ENCODE measurements around the gene FHOD3. TPM values are rescaled to one million over a fixed set of nuclear protein-coding genes. Genes with fewer than 3 reads are reported as not detected.

The FHOD3 gene
- total and polyA plus RNA-seq, 9 of the 15 experiments (the other 6 are each of a cell fraction or from before 2014, with no cell fraction given): 0.11 TPM; not detected in 8

GRCh38 chr18:36401462-36401861, 103.9 kb downstream of the FHOD3 start (continued):
- TF ChIP-seq, protein P1, sequence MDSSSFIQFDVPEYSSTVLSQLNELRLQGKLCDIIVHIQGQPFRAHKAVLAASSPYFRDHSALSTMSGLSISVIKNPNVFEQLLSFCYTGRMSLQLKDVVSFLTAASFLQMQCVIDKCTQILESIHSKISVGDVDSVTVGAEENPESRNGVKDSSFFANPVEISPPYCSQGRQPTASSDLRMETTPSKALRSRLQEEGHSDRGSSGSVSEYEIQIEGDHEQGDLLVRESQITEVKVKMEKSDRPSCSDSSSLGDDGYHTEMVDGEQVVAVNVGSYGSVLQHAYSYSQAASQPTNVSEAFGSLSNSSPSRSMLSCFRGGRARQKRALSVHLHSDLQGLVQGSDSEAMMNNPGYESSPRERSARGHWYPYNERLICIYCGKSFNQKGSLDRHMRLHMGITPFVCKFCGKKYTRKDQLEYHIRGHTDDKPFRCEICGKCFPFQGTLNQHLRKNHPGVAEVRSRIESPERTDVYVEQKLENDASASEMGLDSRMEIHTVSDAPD (CRISPR knock-in tag; IDR thresholded peaks at IDR 0.05): no peak
- TF ChIP-seq STAG1 (CRISPR knock-in tag; IDR thresholded peaks at IDR 0.05; ENCODE audit: borderline replicate concordance): no peak

- Histone ChIP-seq H3K27ac (ENCODE audit: extremely low read depth, low read depth, low read length) (no peak overlapping the region), H3K4me1 (replicated peaks in 1 of 2; ENCODE audit: control insufficient read depth in 2 of 2, insufficient read depth in 2 of 2, low read length in 2 of 2) (no peaks in the 10 kb centered on the region), H4K20me1 (replicated peaks; ENCODE audit: control insufficient read depth, insufficient read depth, low read length) (no peaks in the 10 kb centered on the region; the same call in 1 of the 2 replicates), H2AFZ (ENCODE audit: low read depth, low read length) (no peak overlapping the region), H3K4me2 (ENCODE audit: insufficient read depth, low read length) (no peak overlapping the region), H3K79me2 (ENCODE audit: control insufficient read depth, insufficient read depth, low read length) (no peaks in the 10 kb centered on the region), H3K9me1 (ENCODE audit: control insufficient read depth, insufficient read depth, low read length) (no peaks in the 10 kb centered on the region), H3K4me3 (no peak overlapping the region), H3K9me3 (replicated peaks; ENCODE audit: control insufficient read depth, insufficient read depth, low read depth, low read length) (no peaks in the 10 kb centered on the region), H3K9ac (ENCODE audit: insufficient read depth in 1 of 2, low read depth in 2 of 2, low read length in 2 of 2) (no peak overlapping the region), H3K36me3 (ENCODE audit: control insufficient read depth, insufficient read depth, low read length) (no peaks in the 10 kb centered on the region), H3K27me3 (ENCODE audit: control insufficient read depth in 2 of 2, insufficient read depth in 2 of 2, low read length in 2 of 2) (no peaks in the 10 kb centered on the region)
- intact Hi-C loops (cut with micrococcal nuclease) (no loop called here), in situ Hi-C loops (cut with MboI) (no loop called here)
- peak; percentile 86 for ATAC-seq
- ChIA-PET POLR2A (interaction anchor here (0.7 kb wide), 1 partner anchor 247 kb away, joined by 3 read pairs; no protein-coding TSS in a partner anchor), CTCF (ENCODE audit: low intra/inter-chr PET ratio) (no interaction called here)
- TF ChIP-seq NELFE (IDR thresholded peaks at IDR 0.05; ENCODE audit: insufficient read depth, insufficient read length) (no peak), CTCFL (IDR thresholded peaks at IDR 0.05; ENCODE audit: borderline replicate concordance, insufficient read depth, low read depth, low read length, poor library complexity, severe bottlenecking) (peak; percentile 39)
- TF ChIP-seq, protein P2, sequence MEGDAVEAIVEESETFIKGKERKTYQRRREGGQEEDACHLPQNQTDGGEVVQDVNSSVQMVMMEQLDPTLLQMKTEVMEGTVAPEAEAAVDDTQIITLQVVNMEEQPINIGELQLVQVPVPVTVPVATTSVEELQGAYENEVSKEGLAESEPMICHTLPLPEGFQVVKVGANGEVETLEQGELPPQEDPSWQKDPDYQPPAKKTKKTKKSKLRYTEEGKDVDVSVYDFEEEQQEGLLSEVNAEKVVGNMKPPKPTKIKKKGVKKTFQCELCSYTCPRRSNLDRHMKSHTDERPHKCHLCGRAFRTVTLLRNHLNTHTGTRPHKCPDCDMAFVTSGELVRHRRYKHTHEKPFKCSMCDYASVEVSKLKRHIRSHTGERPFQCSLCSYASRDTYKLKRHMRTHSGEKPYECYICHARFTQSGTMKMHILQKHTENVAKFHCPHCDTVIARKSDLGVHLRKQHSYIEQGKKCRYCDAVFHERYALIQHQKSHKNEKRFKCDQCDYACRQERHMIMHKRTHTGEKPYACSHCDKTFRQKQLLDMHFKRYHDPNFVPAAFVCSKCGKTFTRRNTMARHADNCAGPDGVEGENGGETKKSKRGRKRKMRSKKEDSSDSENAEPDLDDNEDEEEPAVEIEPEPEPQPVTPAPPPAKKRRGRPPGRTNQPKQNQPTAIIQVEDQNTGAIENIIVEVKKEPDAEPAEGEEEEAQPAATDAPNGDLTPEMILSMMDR (IDR thresholded peaks at IDR 0.05 in 2 of 3, conservative IDR thresholded peaks at IDR 0.05 in 1 of 3; ENCODE audit: insufficient read depth in 2 of 3, low read depth in 1 of 3, low read length in 3 of 3): 0 out of 6 replicates have a peak, but pooled peaks of 1 of the 3 experiments have one; percentile 24
- no peak for FAIRE-seq
- no TSS peak for BruUV-seq (replicated peaks)
- WGBS (ENCODE audit: insufficient coverage, low coverage, missing lambda C conversion rate): 2% methylated on average over 8 of the region's 8 CpGs
- peak in 1 of 4 experiments; percentile 19 for DNase-seq (ENCODE audit: extremely low read depth in 1 of 4, low spot score in 3 of 4)
These were observed 105.4 kb downstream of the FHOD3 start for GRCh38 chr18:36402765-36403396.

All from K562 (cell line).